ENCODE data around the gene LYPD6B.

The LYPD6B gene, protein sequence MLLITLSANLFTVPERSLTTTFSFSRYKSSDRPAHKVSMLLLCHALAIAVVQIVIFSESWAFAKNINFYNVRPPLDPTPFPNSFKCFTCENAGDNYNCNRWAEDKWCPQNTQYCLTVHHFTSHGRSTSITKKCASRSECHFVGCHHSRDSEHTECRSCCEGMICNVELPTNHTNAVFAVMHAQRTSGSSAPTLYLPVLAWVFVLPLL

GRCh38 chr2:149038442-149039212 is at the start of gene LYPD6B:
LYPD6B (plus strand) TSS chr2:149038699; CDS start chr2:149130949, 92,250 bp downstream.
- DNase-seq (ENCODE audit: low read depth): no peak

DNA sequence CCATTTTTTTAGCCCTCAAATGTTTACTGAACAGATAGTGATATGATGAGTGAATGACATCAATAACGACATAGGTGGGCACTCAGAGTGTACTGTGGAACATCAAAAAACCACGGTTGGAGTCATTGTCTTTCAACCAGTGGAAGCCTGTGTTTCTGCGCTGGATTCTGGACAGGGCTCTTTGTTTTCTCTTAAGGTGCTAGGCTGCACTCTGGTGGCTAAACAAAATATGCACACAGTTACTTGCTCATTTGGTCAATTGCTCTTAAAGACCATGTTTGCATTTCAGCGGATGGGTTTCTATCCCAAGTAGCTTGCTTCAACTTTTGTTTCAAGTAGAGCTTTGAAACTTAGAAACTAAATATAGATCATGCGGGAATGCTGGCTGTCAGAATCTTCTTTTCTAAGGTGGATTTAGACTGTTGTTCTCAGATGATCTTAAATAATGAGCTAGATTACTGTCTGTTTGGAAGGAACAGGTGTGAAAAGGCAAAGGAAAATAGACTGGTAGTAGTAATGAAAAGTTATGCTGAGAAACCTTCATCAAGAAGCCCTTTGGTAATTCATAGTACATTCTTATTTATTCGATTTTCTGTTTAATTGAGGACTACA is 48.5 kb upstream of the LYPD6B start:
- DNase-seq (ENCODE audit: low read depth): no peak

GRCh38 chr2:148990968-148991367 is 47.5 kb upstream of the LYPD6B start:
- no peak for DNase-seq (ENCODE audit: low read depth)

GRCh38 chr2:148992448-148992847 is 46.1 kb upstream of the LYPD6B start:
- no peak for DNase-seq (ENCODE audit: low read depth)

DNA sequence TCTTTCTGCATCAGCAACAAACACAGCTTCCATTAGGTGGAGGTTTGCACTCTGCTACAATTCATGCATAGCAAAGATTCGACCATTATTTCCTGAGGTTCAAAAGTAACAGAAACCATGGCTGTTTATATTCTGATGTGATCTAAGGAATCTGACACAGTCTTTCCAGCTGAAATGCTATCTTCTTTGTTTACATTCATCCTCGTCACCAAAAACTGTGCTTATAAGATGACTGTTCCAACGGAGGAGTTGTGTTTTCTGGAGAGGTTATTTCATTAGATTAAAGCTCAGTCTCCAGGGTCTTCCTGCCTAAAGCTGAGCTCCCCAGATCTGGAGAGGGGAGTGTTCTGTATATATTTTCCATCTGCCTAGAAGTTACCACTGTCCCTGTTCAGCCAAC is 45.1 kb upstream of the LYPD6B start:
- no peak for DNase-seq (ENCODE audit: low read depth)

- no peak for DNase-seq (ENCODE audit: low read depth)
Observed at GRCh38 chr2:148994341-148994740, 44.2 kb upstream of the LYPD6B start.

- DNase-seq (ENCODE audit: low read depth): no peak
Observed at GRCh38 chr2:148996805-148997204, 41.7 kb upstream of the LYPD6B start.

GRCh38 chr2:148998165-148998830 is 40.2 kb upstream of the LYPD6B start:
- no peak for DNase-seq (ENCODE audit: low read depth)

DNA sequence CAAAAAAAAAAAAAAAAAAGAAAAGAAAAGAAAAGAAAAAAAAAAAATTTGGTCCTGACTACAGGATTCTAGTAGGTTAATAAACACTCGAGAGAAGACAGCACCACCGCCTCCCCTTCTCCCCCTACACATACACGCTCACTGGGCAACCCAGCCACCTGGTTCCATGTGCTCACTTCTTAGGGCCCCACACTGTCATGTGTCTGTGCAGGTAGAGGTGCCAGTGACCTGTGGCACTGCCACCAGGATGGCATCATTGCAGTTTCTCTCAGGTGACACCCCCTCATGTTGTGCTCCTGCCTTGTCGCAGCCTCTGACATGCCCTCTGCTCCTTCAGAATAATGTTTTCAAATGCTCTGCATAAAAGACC is 39.7 kb upstream of the LYPD6B start:
- no peak for DNase-seq (ENCODE audit: low read depth)

- no peak for DNase-seq (ENCODE audit: low read depth)
Observed at GRCh38 chr2:148999451-148999921, 39.0 kb upstream of the LYPD6B start.

DNA sequence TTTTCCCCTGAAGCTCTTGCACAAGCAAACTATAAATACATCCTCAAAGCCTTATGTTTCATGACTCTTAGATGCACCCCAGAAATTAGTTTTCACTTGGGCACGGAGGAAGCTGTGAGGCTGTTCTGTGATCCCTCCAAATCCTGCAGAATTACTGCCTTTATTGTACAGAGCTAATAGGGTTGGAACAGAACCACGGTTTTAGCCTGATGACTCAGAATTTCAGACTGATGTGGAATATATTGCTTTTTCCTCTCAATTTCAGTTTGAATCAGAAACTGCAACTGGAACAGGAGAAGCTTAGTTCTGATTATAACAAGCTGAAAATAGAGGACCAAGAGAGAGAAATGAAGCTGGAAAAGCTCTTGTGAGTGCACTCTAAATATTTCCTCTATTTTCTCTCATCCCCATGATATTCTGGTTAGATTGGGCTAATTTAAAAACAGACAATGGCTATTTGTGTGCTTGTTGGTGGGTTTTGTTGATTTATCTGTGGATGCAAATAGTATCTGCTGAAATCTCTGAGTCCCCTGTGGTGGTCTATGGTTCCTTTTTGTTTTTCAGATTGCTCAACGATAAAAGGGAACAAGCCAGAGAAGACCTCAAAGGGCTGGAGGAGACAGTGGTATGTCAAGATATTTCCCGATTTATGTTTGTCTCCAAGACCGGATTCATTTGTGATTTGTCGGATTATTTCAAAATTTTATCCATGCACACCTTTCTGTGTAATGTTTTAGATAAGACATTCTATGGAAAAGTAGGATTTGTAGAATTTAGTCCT is 38.2 kb upstream of the LYPD6B start:
- no peak for DNase-seq (ENCODE audit: low read depth)

GRCh38 chr2:149001496-149001895 is 37.0 kb upstream of the LYPD6B start:
- DNase-seq (ENCODE audit: low read depth): no peak

- no peak for DNase-seq (ENCODE audit: low read depth)
Observed at GRCh38 chr2:149002378-149002890, 36.1 kb upstream of the LYPD6B start.

DNA sequence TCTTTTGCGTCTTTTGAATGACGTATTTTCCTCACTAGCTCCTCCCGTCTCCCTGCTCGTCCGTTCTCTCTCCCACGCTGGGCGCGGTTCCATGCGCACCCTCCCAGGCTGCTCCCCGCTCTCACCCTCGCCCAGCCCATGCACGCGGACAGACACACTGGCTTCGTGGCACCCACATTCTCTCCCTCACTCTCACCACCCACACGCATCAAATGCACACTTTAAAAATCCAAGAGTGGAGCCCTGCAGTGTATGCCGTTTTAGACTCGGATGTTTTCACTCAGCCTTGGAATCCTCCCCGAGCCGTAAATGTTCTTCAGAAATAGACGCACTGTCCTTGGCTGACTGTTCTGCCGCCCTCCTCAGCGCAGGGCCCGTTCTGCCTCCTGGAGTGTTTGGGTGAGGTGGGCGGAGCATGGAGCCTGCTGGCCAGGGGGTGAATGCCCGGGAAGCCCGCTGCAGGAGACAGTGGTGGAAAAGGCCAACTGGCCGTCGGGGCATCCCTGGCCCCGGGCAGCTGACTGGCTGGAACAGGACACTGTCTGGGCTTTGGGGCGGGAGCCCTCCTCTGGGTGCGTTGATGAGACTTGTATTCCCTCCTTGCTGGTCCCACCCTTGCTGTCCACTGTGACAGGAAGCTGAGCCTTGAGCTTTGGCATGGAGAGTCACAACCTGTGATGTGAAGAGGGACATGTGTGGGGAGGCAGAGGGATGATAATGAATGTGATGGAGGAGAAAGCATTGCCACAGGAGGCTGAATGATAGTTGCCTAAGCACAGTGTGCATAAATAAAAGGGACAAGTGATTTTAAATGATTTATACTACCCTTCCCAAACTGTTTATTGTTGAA is 35.4 kb upstream of the LYPD6B start:
- DNase-seq (ENCODE audit: low read depth): no peak

DNA sequence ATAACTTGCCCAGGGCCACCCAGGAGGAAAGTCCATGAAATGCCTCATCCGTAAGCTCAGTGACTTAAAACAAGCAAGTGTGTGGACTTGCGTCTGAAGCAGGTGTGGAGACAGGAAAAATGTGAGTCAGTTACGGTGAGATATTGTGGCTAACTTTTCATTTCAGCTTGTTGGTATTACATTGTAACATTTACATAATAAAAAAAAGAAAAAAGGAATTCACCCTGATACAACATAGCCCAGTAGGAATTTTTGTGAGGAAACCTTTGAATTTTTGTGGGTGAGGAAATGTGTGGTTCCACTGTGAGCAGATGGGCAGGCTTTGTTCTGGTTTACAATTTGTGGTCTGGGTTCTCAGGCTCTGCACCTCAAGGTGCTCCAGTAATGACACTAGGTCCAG is 33.7 kb upstream of the LYPD6B start:
- no peak for DNase-seq (ENCODE audit: low read depth)

DNA sequence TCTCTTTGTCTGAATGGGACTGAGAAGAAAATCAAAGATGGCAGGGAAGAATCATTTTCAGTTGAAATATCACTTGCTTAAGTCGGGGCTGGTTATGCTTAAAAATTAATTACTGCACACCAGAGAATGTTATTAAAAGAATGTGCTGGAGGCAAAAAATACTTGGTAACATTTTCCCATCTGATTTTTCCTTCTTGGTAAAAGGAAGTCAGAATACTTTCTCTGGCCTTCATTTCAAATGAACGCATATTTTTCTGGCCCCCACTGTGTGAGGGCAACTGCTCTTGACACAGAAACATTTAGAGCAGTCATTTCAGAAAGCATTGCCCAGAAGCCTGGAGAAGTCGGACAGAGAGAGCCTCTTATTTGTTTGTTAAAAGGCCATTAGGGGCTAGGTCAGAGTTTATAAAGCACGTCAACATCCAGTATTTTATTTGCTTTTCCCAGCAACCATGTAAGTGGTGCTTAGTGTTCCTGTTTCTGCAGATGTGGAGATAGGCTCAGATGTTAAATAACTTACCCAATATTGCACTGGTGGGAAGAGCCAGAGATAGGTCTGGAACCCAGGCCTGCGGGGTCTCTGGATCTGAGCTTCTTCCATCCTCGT is 32.9 kb upstream of the LYPD6B start:
- DNase-seq (ENCODE audit: low read depth): no peak

GRCh38 chr2:149006883-149007543 is 31.5 kb upstream of the LYPD6B start:
- DNase-seq (ENCODE audit: low read depth): no peak

GRCh38 chr2:149008381-149008780 is 30.1 kb upstream of the LYPD6B start:
- no peak for DNase-seq (ENCODE audit: low read depth)

GRCh38 chr2:149009576-149010461 is 28.7 kb upstream of the LYPD6B start:
- no peak for DNase-seq (ENCODE audit: low read depth)

Data from activated T-helper 9 cell treated with anti-CD3 and anti-CD28 coated beads, Interleukin-2, amount 50 U/mL, for 16 hours (primary cell).